ENCODE measurements around the gene ZWILCH. TPM values are rescaled to one million over a fixed set of nuclear protein-coding genes. Genes with fewer than 3 reads are reported as not detected.

The ZWILCH gene
- total RNA-seq, 1 donor from 2014 or later, result 14.3 TPM

GRCh38 chr15:66558271-66558670 is 53.1 kb downstream of the ZWILCH start:
- no peak for DNase-seq

- no peak for DNase-seq
Measured at GRCh38 chr15:66560856-66561525, 55.9 kb downstream of the ZWILCH start.

DNA sequence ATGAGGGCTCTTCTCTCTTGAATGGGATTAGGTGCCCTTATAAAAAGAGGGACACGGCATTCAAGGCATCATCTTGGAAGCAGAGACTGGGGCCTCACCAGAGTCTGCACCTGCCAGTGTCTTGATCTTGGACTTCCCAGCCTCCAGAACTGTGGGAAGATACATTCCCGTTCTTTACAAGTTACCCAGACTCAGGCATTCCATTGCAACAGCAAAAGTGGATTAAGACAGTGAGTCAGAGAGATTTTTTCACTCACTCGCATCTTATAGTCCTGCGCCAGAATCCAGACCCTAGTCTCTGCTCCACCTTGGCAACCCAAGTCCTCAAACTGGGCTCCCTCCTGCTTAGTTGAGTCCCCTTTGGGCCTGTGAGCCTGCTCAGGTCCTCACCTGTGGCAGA is 58.0 kb downstream of the ZWILCH start:
- no peak for DNase-seq

DNA sequence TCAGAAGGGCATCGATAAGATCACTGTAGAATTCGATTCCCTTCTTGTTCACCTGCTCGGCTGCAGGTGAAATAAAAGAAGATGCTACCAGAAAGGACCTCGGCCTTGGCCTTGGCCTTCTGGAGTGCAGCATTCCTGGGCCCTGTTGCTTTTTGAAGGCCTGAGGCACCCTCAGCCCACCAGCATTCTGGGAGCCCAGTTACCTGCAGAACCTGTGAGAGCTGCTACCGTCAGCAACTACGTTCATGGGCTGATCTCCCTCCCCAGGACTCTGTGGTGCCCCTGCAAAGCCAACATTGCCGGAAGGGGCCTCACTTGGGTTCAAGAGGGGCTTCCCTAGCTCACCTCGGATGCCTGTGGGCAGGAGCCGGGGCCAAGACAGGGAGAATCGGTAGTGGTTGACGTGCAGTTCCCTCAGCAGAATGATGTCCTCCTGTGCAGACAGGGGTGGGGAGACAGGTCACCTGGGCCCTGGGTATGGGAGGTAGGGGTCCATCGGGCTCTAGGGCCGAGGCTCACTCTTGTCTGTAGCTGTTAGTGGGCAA is 58.5 kb downstream of the ZWILCH start:
- no peak for DNase-seq

GRCh38 chr15:66564136-66565041 is 59.3 kb downstream of the ZWILCH start:
- DNase-seq, result no peak

DNA sequence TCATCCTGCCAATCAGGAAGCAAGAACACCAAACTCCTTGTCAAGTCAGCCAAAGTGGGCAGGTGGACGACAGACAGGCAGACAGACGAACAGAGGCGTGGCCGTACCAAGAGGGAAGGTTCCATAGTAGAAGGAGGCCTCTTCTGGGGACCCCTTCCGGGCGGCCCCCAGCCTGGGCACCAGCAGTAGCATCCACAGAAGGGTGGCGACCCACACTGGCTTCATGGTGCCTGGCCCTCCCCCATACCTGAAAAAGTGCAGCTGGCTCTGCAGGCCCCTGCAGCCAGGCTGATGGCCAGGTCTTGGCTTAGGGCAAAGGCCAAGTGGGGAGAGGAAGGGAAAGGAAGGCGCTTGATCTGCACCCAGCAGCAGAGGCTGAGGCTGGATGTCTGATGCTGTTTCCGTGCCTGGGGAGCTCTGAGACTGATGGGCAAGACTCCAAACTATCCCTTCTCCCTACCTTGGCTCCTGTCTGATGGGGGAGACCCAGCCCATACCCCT is 60.1 kb downstream of the ZWILCH start:
- no peak for DNase-seq

- DNase-seq, result no peak
Measured at GRCh38 chr15:66565741-66566144, 60.6 kb downstream of the ZWILCH start, which contains the start of gene LCTL. Gene LCTL (minus strand): TSS chr15:66565998. CDS start chr15:66565365, 633 bp downstream.

GRCh38 chr15:66566963-66567531 is 61.9 kb downstream of the ZWILCH start:
- peak; percentile 86 for DNase-seq

DNA sequence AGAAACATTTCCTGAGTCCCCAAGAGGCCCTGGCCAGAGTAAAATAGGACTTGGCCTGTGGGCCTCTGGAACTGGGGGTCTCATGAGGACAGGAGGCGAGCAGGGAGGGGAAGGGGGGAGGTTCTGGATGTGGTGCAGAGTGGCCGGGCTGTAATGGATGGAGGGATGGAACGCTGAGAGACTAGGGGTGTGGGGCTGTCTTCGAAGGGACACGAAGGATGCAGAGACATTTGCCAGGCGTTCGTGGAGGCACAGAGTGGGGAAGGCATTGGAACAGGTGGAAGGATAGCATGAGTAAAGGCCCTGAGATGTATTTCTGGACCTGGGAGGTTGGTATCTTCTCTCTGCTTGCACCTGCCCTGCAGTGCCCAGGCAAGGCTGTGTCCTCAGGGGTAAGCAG is 62.8 kb downstream of the ZWILCH start:
- no peak for DNase-seq

- DNase-seq, result no peak
Measured at GRCh38 chr15:66569461-66570137, 64.5 kb downstream of the ZWILCH start.

DNA sequence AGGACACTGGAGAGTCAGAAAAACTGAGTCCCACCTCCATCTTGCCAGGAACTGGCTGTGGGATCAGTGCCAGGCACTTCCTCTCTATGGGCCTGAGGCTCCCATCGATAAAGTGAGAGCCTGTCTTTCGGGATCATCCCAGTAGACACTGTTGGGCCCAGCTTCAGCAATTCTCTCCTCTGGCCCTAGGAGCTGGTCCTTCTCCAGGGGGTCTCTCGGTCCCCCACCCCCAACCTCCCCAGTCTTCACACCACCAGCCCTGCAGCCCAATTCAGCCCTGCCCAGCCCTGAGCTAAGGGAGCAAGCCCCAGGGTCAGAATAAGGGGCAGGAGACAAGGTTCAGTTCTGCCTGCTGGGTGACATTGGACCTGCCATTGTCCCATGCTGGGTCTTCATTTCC is 65.2 kb downstream of the ZWILCH start:
- no peak for DNase-seq

DNA sequence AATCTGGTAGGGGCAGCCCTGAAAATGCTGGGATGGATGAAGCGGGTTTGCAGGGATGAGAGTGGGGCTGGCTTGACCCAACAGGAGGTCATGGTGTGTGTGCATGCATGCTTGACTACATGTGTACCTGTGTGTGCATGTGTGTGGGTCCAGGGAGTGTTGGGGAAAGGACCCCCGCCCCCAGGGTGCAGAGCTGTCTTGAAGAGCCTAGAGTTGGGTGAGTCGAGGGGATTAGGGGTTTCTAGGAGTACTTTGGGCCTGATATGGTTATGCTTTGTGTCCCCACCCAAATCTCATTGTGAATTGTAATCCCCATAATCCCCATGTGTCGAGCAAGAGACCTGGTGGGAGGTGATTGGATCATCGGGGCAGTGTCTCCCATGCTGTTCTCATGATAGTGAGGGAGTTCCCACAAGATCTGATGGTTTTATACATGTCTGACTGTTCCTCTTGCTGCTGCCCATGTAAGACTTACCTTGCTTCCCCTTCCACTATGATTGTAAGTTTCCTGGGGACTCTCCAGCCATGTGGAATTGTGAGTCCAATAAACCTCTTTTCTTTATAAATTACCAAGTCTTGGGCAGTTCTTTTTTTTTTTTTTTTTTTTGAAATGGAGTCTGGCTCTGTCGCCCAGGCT is 65.8 kb downstream of the ZWILCH start:
- DNase-seq, result no peak

- no peak for DNase-seq
Measured at GRCh38 chr15:66572146-66572545, 67.0 kb downstream of the ZWILCH start.

DNA sequence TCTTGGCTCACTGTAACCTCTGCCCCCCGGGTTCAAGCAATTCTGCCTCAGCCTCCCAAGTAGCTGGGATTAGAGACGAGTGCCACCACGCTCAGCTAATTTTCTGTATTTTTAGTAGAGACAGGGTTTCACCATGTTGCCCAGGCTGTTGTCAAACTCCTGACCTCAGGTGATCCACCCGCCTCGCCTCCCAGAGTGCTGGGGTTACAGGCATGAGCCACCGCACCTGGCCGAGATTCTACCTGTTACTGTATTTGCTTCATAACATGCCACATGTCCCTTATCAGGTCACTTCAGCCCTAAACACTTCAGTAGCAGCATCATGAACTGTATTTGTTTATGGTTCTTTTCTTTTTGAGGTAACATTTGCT is 68.2 kb downstream of the ZWILCH start:
- no peak for DNase-seq

DNA sequence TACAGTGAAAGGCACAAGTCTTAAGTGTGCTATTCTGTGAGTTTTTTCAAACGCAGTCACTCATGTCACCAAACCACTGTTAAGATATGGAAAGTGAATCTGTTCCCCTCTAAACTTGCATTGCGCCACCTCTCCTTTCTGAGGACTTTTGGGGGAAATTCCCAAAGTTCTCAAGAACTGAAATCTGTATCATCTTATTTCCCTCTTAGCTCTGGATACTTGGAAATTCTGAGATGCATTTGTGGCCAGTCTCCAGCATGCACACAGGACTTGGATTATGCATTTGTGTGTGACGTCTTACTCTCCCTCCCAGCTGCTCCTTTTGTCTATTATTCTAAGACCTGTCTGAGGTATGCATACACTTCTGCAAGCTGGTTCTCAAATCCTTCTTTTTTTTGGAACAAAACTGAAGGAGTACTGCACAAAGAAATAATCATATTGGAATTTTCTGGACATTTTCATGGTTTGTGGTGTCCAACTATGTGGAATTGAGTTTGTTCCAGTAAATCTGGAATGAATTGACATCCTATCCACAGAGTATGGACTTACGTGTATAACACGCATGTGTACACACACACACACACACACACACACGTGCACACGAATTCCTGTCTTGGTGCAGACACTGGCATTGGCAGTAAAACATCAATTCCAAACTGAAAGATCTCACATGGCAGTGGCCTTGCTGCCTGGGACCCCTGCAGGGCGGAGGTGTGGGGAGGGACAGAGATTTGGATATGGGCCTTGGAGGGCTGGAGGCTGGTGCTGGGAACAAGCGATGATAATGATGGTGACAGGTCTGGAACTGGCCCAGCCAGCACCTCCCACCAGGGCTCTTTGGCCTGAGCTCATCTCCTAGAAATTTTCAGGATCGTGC is 68.8 kb downstream of the ZWILCH start:
- no peak for DNase-seq

- DNase-seq, result no peak
Measured at GRCh38 chr15:66574596-66574950, 69.4 kb downstream of the ZWILCH start.

- DNase-seq, result peak; percentile 83
Measured at GRCh38 chr15:66578286-66578875, 73.3 kb downstream of the ZWILCH start.

DNA sequence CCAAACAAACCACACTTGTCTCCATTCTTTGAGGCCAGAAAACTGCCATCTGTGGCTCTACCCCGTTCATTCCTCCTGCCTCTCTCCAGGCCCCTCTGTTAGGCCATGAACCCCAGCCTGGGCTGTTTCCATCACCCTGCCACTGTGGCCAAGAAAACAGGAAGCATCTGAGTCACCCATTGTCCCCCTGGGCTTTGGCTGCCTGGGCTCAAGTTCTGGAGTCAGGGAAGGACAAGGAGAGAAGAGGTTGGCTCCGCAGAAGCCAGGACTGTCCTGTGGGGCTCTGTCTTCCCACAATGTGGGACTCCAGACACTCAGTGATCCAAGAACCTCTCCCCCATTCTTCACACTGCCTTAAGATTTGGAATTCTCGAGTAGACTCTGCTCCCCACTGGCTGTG is 75.5 kb downstream of the ZWILCH start:
- peak; percentile 80 for DNase-seq

- no peak for DNase-seq
Measured at GRCh38 chr15:66581972-66582537, 76.9 kb downstream of the ZWILCH start.

All from dermis blood vessel endothelial cell (primary cell).